Ishikawa (cell line): ENCODE data around the gene LSM2.

ENCODE experiments used
- CEBPB ChIP-seq: IDR thresholded peaks from 2 replicates; pipeline ENCODE4 v1.6.1; 2012
- EP300 ChIP-seq: IDR thresholded peaks from 2 replicates; pipeline ENCODE4 v1.6.1; 2012; ENCODE audit warnings: borderline replicate concordance
- FOXM1 ChIP-seq: IDR thresholded peaks from 2 replicates; pipeline ENCODE4 v1.6.1; 2012; ENCODE audit warnings: low read depth, borderline replicate concordance
- MAX ChIP-seq: IDR thresholded peaks from 2 replicates; pipeline ENCODE4 v1.6.1; 2012
- RAD21 ChIP-seq: IDR thresholded peaks from 2 replicates; pipeline ENCODE4 v1.6.1; 2012; ENCODE audit warnings: low read depth
- TAF1 ChIP-seq: IDR thresholded peaks from 2 replicates; pipeline ENCODE4 v1.6.1; 2012; ENCODE audit warnings: low read depth, mild to moderate bottlenecking
- TCF12 ChIP-seq: IDR thresholded peaks from 2 replicates; pipeline ENCODE4 v1.6.1; 2012; ENCODE audit warnings: low read depth
- TEAD4 ChIP-seq: IDR thresholded peaks from 2 replicates; pipeline ENCODE4 v1.6.1; 2012
- YY1 ChIP-seq: IDR thresholded peaks from 2 replicates; pipeline ENCODE4 v1.6.1; 2012; ENCODE audit warnings: low read depth
- TF ChIP-seq, protein P1 (sequence below): IDR thresholded peaks from 2 replicates; pipeline ENCODE4 v1.6.1; 2012; ENCODE audit warnings: low read depth, mild to moderate bottlenecking
- TF ChIP-seq, protein P2 (sequence below): IDR thresholded peaks from 2 replicates; pipeline ENCODE4 v1.6.1; 2012

- TF ChIP-seq, protein P1, sequence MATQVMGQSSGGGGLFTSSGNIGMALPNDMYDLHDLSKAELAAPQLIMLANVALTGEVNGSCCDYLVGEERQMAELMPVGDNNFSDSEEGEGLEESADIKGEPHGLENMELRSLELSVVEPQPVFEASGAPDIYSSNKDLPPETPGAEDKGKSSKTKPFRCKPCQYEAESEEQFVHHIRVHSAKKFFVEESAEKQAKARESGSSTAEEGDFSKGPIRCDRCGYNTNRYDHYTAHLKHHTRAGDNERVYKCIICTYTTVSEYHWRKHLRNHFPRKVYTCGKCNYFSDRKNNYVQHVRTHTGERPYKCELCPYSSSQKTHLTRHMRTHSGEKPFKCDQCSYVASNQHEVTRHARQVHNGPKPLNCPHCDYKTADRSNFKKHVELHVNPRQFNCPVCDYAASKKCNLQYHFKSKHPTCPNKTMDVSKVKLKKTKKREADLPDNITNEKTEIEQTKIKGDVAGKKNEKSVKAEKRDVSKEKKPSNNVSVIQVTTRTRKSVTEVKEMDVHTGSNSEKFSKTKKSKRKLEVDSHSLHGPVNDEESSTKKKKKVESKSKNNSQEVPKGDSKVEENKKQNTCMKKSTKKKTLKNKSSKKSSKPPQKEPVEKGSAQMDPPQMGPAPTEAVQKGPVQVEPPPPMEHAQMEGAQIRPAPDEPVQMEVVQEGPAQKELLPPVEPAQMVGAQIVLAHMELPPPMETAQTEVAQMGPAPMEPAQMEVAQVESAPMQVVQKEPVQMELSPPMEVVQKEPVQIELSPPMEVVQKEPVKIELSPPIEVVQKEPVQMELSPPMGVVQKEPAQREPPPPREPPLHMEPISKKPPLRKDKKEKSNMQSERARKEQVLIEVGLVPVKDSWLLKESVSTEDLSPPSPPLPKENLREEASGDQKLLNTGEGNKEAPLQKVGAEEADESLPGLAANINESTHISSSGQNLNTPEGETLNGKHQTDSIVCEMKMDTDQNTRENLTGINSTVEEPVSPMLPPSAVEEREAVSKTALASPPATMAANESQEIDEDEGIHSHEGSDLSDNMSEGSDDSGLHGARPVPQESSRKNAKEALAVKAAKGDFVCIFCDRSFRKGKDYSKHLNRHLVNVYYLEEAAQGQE = no peak
- TF ChIP-seq TAF1 (no peak), EP300 (no peak), TCF12 (no peak), FOXM1 (no peak), RAD21 (no peak), MAX (no peak), CEBPB (no peak), YY1 (no peak), TEAD4 (no peak)
- TF ChIP-seq, protein P2, sequence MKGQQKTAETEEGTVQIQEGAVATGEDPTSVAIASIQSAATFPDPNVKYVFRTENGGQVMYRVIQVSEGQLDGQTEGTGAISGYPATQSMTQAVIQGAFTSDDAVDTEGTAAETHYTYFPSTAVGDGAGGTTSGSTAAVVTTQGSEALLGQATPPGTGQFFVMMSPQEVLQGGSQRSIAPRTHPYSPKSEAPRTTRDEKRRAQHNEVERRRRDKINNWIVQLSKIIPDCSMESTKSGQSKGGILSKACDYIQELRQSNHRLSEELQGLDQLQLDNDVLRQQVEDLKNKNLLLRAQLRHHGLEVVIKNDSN = no peak
These were observed 22.5 kb downstream of the LSM2 start for GRCh38 chr6:31784098-31784925.
